GM19463 (cell line): ENCODE data around the gene GTF3C4.

ENCODE experiments used
- ATAC-seq: cut with Tn5 transposase; IDR thresholded peaks from one replicate; pipeline ENCODE4 v1.9.1; 2021; ENCODE audit warnings: mild to moderate bottlenecking, moderate library complexity; ENCODE audit not compliant: unreplicated experiment

GTF3C4 gene

GRCh38 chr9:132670457-132671391 lies at the start of gene GTF3C4:
GTF3C4 (plus strand) TSS chr9:132670464; CDS start chr9:132670599, 135 bp downstream.
- ATAC-seq = peak; percentile 40

- no peak for ATAC-seq
Observed at GRCh38 chr9:132622159-132622558, 48.1 kb upstream of the GTF3C4 start.

GRCh38 chr9:132626285-132626684 lies 44.0 kb upstream of the GTF3C4 start:
- no peak for ATAC-seq

- no peak for ATAC-seq
Observed at GRCh38 chr9:132627106-132627505, 43.2 kb upstream of the GTF3C4 start.

GRCh38 chr9:132627594-132627993 lies 42.7 kb upstream of the GTF3C4 start:
- ATAC-seq = no peak

- no peak for ATAC-seq
Observed at GRCh38 chr9:132628746-132629145, 41.5 kb upstream of the GTF3C4 start.

GRCh38 chr9:132630116-132630515 lies 40.1 kb upstream of the GTF3C4 start:
- no peak for ATAC-seq

GRCh38 chr9:132630811-132631210 lies 39.5 kb upstream of the GTF3C4 start:
- no peak for ATAC-seq

GRCh38 chr9:132631280-132631679 lies 39.0 kb upstream of the GTF3C4 start:
- ATAC-seq = no peak

- ATAC-seq = no peak
Observed at GRCh38 chr9:132631685-132632084, 38.6 kb upstream of the GTF3C4 start.

- ATAC-seq = no peak
Observed at GRCh38 chr9:132632413-132633129, 37.7 kb upstream of the GTF3C4 start.

- no peak for ATAC-seq
Observed at GRCh38 chr9:132634327-132634726, 35.9 kb upstream of the GTF3C4 start.

GRCh38 chr9:132637351-132637750 lies 32.9 kb upstream of the GTF3C4 start:
- no peak for ATAC-seq

- ATAC-seq = no peak
Observed at GRCh38 chr9:132637801-132638200, 32.5 kb upstream of the GTF3C4 start.

GRCh38 chr9:132638240-132638639 lies 32.0 kb upstream of the GTF3C4 start:
- no peak for ATAC-seq

GRCh38 chr9:132639322-132639721 lies 30.9 kb upstream of the GTF3C4 start:
- ATAC-seq = no peak

- ATAC-seq = no peak
Observed at GRCh38 chr9:132641216-132641615, 29.0 kb upstream of the GTF3C4 start.

GRCh38 chr9:132644251-132644650 lies 26.0 kb upstream of the GTF3C4 start:
- peak; percentile 66 for ATAC-seq

- ATAC-seq = no peak
Observed at GRCh38 chr9:132645306-132645705, 25.0 kb upstream of the GTF3C4 start.

GRCh38 chr9:132645711-132646110 lies 24.6 kb upstream of the GTF3C4 start:
- no peak for ATAC-seq

- no peak for ATAC-seq
Observed at GRCh38 chr9:132646726-132647125, 23.5 kb upstream of the GTF3C4 start.

GRCh38 chr9:132647355-132647754 lies 22.9 kb upstream of the GTF3C4 start:
- no peak for ATAC-seq
